DMS114 treated with DMSO at 0.1 percent for 48 hours (cell line): Measurements from ENCODE around the gene MAP1LC3B2.
"Not testable (repeated sequence)": the region's sequence is repeated elsewhere in the genome, so short reads cannot be mapped to it uniquely, and the experiment has no call there.

Experiments
- DNase-seq: peaks from one replicate; lab custom pipeline; 2025; ENCODE audit not compliant: unreplicated experiment; lab: John Stamatoyannopoulos, UW

Gene MAP1LC3B2

GRCh38 chr12:116556964-116557698 is 2.0 kb upstream of the MAP1LC3B2 start:
- no peak for DNase-seq

DNA sequence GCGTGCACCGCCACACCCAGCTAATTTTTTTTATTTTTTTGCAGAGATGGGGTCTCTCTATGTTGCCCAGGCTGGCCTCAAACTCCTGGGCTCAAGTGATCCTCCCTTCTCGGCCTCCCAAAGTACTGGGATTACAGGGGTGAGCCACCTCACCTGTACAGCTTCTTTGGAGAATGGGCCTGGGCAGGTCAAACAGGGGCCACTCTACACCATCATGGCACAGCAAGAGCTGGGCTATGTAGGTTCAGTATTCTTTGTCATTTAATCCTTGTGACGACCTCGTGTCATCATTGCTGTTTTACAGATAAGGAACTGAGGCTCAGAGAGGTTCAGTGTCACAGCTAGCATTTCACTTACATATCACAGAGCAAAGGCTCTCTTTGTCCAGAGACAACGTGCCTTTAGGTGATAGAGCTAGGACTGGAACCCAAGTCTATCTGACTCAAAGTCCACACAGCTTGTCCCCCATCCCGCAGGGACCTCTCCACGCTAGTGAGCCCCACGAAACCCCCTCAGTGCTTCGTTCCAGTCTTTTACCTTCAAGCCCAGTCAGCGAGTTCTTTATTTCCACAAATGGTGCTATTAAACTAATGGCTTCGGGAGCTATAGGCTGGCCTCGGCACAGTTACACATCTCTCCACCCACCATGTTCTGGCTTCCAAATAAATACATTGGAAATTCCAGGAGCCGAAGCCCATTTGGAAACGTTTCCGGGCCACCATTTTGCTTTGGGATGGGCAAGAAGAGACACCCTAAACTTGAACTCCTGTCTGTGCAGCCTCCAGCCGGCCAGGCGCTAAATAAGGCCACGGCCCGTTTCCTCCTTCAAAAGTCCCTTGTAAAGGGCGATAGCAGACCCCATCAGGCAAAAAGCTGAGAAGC is 660 bp upstream of the MAP1LC3B2 start:
- no peak for DNase-seq

DNA sequence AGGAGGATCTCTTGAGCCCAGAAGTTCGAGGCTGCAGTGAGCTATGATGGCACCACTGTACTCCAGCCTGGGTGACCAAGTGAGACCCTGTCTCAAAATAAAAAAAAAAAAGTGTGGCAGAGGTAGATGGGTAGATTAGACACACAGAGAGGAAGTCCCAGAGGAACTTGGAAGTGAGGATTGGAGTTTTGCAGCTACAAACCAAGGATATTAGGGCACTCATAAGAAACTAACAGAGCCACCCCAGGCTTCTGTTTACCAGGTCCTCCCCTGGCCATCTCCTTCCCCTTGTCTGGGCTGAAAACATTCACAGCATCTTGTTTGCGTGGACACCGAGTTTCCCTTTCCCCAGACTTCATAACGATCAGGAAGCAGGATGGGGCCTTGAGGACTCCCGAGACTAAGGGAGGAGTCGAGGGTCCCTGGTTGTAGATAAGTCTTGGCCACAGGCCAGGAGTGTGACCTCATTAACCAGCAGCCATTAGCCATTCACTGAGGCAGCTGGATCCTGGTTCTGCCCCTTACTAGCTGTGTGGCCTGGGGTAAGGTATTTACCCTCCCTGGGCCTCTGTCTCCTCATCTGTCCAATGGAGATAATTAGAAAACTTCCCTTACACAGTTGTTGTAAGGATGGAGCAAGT is 2.1 kb downstream of the MAP1LC3B2 start:
- no peak for DNase-seq

- DNase-seq, result no peak
Observed at GRCh38 chr12:116562090-116562489, 2.9 kb downstream of the MAP1LC3B2 start.

DNA sequence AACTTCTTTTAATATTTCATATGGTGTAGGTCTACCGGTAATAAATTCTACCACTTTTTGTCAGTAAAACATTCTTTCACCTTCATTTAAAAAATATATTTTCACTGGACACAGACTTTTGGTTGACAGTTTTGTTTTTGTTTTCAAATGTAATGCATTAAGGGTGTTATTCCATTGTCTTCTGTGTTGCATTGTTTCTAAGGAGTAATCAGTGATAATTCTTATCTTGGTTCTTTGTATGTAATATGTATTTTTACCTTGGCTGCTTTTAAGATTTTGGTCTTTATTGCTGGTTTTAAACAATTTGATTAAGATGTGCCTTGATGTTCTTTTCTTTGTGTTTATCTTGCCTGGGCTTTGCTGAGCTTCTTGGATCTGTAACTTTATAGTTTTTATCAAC is 4.1 kb downstream of the MAP1LC3B2 start:
- DNase-seq, result no peak

DNA sequence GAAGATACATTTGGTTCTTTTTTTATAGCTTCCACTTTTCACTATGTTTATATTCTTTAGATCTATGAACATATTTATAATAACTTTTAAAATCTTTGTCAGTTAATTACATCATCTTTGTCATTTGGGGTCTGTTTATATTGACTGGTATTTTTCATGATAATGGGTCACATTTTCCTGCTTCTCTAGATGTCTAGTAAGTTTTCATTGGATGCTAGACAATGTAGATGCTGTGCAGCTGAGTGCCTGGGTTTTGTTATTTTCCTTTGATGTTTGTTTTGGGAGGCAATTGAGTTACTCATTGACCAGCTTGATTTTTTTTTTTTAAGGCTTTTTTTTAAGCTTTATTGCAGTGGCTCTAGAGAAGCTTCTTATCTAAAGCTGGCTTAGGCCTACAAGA is 4.9 kb downstream of the MAP1LC3B2 start:
- DNase-seq, result no peak

DNA sequence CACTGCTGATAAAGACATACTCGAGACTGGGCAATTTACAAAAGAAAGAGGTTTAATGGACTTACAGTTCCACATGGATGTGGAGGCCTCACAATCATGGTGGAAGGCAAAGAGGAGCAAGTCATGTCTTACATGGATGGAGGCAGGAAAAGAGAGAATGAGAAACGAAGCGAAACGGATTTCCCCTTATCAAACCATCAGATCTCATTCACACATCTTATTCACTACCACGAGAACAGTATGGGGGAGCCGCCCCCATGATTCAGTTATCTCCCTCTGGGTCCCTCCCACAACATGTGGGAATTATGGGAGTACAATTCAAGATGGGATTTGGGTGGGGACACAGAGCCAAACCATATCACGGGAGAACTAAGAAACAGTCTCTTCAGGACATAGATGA is 6.0 kb downstream of the MAP1LC3B2 start:
- DNase-seq, result not testable (repeated sequence)

GRCh38 chr12:116565963-116566362 is 6.8 kb downstream of the MAP1LC3B2 start:
- no peak for DNase-seq

GRCh38 chr12:116568203-116568602 is 9.0 kb downstream of the MAP1LC3B2 start:
- DNase-seq, result no peak

DNA sequence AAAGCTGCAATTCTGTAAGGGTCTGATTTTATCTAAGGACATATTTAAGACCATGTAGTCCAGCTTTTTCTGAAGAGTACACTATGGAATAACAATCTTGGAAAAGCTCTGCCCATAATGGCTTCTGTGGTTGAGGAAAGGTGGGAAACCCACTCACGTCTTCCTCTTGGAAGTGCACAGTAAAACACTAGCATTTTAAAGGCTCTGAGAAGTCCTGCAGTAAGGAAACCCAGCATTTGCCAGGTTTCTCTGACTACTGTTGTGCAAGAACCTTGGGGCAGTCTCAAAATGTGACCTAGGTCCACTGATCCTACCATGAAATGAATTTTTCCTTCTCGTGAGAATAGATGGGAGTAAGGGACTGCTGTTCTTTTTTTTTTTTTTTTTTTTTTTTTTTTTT is 11.9 kb downstream of the MAP1LC3B2 start:
- no peak for DNase-seq

- no peak for DNase-seq
Observed at GRCh38 chr12:116573776-116574175, 14.6 kb downstream of the MAP1LC3B2 start.

GRCh38 chr12:116575754-116576153 is 16.6 kb downstream of the MAP1LC3B2 start:
- DNase-seq, result not testable (repeated sequence)

DNA sequence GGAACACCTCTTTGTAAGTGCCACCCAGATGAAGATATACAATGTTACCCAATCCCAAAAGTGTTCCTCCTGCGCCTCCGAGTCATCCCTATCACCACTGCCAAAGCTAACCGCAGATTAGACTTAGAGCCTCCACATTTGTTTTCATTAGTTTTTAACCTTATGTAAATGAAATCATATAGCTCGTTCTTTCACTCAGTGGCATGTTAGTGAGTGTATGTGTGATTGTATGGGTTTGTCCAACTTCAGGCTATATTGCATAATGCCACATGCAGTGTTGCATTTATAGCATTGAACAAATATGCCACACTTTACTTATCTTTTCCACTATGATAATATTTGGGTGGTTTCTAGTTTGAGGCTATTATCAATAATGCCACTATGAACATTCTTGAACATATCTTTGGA is 18.0 kb downstream of the MAP1LC3B2 start:
- no peak for DNase-seq

GRCh38 chr12:116578051-116578450 is 18.9 kb downstream of the MAP1LC3B2 start:
- no peak for DNase-seq

DNA sequence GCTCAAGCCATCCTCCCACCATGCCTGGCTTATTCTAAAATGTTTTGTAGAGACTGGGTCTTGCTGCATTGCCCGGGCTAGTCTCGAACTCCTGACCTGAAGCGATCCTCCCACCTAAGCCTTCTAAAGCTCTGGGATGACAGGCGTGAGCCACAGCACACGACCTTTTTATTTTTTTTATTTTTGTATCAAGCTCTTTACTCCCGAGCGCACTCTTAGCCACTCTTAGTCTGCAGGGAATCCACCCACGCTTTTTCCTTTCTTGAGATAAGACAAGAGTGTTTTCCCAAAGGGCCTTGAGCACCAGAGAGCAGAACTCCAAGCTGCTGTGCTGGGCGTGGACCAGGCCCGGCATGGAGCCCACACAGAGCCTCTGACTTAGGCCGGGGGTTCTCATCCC is 23.4 kb downstream of the MAP1LC3B2 start:
- no peak for DNase-seq

DNA sequence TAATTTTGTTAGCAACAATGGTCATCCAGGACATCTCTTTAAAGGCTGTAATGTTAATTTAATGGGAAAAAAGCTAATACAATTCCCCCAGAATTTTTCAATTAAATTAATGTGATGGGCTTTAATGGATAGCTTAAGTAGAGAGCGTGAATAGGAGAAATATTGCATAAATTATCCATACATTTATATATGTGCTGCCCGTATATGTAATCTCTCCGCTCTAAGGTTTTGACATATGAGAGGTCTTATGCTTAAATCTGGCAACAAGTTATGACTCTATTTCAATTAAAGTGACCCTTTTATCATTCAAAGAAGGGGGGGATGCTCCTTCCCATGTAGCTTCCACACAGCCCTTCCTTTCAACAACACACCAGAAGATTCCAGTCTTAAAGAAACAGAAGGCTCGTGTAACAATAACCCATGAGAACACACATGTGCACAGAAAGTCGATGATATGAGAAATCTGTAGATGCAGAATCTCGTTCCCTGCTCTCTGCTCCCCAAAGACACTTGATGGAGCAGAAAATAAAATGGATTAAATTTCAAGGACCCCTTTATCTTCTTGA is 24.0 kb downstream of the MAP1LC3B2 start:
- no peak for DNase-seq

DNA sequence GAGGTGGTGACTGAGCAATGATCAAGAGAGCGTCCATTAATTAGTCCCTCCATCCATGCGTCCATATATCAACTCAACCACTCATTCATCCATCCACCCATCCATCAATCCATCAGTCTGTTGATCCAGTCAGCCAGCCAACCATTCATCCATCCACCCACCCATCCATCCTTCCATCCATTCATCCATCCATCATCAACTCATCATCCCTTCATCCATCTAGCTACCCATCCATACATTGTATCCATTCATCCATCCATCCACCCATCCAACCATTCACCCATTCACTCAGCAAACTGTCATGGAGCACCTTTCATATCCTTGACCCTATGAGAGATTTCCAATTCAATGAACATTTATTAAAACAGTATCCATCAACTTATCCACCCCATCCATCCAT is 28.1 kb downstream of the MAP1LC3B2 start:
- no peak for DNase-seq

DNA sequence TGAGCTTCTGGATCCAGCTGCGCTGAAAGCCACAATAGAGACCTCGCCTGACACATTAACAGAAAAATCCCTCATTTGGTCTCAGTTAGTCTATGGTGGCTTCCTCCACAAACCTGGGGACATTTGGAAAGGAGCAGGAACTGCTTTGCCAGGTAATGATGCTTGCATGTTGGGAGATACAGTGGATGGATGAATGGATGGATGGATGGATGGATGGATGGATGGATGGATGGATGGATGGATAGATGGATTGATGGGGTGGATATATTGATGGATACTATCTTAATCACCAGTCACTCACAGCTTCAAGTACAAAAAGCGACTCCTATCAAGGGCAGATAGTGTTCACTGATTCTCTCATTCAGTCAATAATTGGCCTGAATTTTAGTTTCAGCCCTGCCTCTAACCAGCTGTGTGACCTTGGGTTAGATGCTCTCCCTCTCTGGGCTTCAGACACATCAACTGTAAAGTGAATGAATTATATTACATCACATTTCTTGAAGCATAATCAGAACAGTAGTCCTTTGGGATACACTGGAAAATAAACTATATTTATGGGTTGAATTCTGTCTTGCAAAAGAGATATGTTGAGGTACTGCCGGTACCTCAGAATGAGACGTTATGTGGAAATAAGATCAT is 29.3 kb downstream of the MAP1LC3B2 start:
- DNase-seq, result no peak

- DNase-seq, result no peak
Observed at GRCh38 chr12:116589581-116589980, 30.4 kb downstream of the MAP1LC3B2 start.

DNA sequence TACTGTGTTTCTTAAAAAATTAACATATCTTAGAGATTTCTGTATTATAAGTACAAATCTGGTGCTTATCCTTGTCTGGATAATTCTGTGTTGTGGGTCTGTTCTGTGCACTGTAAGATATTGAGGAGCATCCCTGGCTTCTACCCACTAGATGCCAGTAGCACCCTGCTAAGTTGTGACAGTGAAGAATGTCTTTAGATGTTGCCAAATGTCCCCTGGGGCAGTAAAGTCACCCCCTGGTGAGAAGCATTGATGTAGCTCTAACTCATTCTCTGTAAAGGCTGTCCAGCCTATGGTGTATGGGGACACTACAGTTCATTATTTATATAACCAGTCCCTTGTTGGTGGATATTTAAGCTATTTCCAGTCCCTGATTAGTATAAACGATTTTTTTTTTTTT is 31.4 kb downstream of the MAP1LC3B2 start:
- no peak for DNase-seq
